ENCODE data around the gene NUP42.
"Not testable (repeated sequence)": the region's sequence is repeated elsewhere in the genome, so short reads cannot be mapped to it uniquely, and the experiment has no call there.

Gene NUP42

DNA sequence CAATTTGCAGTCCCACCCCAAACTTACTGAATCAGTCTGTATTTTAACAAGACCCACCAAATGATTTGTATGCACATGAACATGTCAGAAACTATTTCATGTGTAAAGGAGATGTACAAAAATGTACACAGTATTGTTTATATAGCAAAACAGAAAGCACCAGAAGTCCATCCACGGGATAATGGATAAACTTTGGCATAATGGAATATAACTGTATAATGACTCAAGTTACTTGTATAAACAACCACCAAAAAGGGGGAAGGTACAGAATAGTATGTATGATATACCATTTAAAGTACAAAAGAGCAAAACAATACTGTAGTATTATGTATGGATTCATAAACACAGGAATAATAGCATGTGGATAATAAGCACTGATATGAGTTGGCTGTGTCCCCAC is 22.4 kb downstream of the NUP42 start:
- no peak for DNase-seq (ENCODE audit: low read depth in 3 of 3)

DNA sequence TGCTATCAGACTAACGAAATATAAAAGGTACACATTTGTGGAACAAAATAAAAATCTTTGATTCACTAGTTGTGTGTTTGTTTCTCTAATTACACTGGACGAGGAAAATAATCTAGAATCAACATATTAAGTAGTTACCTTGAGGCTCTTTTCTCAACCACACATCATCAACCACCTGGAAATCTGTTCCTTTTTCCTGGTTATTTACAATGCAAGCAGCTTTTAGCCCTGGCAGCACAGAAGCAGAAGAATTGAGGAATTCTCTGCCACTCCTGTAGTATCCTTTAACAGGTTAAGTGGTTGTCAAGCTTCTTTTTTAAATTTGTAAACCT is 23.7 kb downstream of the NUP42 start:
- no peak for DNase-seq (ENCODE audit: low read depth in 3 of 3)

DNA sequence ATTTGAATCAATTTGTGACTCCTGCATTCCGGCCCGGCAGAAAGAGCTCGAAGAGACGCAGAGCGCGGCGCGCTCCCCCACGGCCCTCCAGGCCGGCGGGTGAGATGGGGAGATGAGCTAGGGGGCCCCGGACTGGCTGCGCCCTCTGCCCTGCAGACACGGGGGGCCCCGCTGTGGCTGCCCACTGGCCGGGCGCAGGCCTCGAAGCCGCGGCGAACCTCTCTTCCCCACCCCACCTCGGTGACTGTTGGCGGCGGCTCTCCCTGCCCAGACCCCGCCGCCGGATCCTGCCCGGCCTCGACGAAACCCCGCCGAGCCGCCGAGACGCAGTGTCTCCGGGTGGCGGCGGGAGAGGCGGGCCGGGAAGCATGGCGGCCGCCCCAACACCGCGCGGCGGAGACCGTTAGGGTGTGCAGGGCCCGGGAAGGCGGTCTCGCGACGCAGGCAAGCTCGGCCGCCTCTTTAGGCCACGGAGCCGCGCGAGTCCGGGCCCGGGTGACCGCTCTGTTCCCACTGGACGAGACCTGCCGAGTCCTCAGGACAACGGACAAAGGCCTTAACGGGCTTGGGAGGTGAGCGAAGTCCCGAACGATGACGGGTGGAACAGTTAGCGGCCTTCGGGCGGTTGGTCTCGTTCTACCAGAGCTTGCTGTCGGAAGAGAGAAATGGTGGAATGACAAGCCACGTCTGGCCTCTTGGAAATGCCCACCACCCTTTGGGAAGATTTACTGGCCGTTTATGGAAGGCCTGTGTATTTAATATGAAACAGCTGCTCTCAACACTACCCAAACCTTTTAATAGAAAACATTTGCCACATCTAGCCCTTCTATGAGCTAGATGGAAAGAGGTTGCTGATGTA is 24.3 kb downstream of the NUP42 start:
- no peak for DNase-seq (ENCODE audit: low read depth in 3 of 3)

DNA sequence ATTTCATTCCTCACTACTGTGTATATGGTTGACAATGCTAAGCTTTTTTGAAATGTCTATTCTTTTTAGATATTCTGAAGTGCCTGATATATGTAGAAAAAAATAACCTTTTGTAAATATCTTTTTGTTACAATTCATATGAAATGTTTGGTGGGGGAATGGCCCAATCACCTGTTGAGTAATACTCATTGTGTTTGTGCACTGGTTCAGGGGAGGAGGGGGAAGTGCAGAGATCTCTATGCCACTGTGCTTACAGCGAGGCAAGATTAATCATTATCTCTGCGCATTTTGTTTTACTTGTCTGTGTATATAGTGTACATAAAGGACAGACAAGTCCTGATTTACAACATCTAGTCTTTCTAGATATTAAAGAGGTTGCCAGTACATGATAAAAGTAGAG is 25.2 kb downstream of the NUP42 start:
- no peak for DNase-seq (ENCODE audit: low read depth in 3 of 3)

DNA sequence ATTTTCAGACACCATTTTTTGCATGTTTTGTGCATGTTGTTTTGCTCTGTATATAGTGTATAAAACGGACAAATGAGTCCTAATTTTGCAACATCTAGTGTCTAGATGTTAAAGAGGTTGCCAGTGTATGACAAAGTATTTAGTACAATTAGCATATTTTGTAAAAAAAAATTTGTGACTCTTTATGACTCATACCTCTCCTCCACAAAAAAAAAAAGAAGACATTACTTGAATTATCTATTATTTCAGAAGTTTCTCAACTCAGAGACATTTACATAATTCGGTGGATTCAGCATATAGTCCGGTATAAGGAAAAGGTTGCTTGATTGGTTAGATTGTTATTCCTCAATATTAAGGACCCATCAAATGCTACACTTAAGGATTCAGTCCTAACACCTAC is 26.0 kb downstream of the NUP42 start:
- DNase-seq (ENCODE audit: low read depth in 3 of 3) = no peak

DNA sequence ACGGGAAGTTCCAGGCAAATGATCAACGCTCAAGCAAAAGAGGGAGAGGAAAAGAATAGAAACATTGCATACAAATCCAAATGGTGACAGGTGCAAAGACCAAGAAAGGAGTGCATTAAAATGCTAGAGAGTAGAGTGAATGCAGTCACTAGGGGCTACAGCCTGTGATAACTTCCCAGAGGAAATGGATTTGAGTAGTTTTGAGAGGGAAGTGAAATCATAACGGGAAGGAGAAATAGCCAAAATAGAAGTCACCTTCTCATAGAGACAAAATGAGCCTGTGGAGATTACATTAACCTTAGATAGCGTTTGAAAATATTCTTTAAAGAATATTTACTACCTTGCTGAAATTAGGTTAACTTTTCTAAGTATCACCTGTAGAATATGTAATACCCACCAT is 26.5 kb downstream of the NUP42 start:
- no peak for DNase-seq (ENCODE audit: low read depth in 3 of 3)

DNA sequence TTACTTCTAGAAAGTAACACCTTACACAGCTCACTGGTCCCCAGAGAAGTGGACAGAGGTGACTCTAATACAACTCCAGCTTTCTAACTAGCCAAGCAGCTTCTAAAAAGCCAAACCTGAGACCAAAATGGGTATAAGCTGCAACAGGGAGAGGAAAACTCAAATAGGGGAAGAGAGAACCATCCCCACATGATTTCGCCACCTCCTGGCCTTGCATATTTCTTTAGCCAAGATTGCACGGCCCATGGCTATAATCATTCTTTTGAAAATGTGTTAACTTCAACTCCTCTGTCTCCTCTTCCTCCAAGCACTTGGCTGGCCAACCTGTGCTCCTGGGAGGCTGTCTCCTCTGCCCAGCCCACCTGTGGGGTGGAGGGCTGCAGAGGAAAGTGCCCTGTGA is 28.7 kb downstream of the NUP42 start:
- no peak for DNase-seq (ENCODE audit: low read depth in 3 of 3)

DNA sequence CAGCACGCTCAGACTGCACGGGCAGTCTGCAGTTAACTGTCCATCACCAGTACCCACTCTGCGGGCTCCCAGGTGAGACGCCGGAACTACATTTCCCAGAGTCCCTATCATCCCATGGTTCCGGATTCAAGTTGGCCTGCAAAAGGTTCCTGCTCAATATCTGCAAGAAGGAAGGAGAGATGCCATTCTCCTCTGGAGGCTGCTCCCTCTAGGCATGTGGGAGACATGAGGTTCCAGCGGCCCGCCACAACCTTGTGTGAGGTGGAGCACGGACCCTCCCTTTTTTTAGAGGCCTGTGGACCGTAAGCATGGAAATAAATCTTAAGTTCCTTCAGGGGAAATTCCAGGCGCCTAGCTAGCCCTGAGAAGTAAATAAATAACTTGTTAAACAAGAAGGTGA is 29.7 kb downstream of the NUP42 start:
- no peak for DNase-seq (ENCODE audit: low read depth in 3 of 3)

DNA sequence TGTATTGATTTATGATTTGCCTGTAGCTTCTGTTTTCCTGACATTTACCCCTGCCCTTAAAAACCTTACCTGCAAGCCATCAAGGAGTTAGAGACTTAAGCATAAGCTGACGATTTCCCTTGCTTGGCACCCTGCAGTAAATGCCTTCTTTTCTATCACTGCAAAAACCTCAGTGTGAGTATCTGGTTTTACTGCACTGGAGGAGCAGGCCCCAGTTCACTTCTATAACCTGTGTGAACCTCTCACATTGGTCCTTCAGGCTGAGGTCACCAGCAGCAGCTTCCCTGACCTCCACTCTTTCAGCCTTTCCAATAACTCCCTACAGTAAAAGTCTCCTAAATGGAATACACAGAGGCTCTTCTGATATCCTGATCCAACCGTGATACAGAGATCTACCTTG is 30.5 kb downstream of the NUP42 start:
- no peak for DNase-seq (ENCODE audit: low read depth in 3 of 3)

DNA sequence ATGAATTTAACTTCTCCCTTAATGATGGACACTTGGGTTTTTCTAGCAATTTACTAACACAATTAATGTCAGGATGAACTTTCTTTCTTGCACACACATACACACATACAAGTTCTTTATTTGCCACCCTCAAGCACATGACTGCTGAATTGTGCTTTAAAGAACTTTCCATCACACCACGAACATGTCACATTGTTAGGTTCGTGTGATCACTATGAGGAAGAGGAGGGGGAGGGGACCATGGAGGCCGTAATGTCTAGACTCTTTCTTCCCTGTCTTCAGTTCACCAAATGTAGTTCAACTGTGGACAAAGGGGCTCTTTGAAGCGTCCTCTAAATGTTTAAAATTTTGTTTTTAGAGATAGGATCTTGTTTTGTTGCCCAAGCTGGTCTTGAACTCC is 31.0 kb downstream of the NUP42 start:
- DNase-seq (ENCODE audit: low read depth in 3 of 3) = no peak

DNA sequence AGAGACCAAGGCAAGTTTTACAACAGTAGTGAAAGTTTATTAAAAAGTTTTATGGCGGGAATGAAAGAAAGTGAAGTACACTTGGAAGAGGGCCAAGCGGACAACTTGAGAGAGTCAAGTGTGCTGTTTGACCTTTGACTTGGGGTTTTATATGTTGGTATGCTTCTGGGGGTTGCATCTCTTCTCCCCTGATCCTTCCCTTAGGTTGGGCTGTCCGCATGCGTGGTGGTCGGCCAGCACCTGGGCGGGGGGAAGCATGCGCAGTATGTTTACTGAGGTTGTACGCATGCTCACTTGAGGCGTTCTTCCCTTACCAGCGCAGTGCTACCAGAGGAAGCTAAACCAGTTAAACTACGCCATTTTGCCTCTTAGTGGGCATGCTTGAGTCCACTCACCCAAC is 31.9 kb downstream of the NUP42 start:
- no peak for DNase-seq (ENCODE audit: low read depth in 3 of 3)

DNA sequence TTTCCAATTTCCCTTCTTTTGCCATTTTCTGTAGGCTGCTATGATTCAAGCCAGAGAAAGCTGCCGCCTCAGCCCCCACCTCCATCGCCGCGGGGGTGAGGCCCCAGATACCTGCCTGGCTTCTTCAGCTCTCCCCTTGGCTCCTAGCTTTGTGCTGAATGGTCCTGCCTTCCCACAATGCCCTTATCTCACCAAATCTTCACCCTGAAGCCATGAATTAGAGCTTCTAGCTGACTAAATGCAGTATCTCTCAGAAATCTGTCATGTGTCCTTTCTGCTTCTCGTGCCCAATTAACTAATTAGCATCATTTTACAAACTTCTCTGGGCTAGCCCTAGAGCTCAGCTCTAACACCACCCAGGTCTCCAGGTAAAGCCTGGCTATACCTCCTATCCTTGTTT is 32.6 kb downstream of the NUP42 start:
- no peak for DNase-seq (ENCODE audit: low read depth in 3 of 3)

DNA sequence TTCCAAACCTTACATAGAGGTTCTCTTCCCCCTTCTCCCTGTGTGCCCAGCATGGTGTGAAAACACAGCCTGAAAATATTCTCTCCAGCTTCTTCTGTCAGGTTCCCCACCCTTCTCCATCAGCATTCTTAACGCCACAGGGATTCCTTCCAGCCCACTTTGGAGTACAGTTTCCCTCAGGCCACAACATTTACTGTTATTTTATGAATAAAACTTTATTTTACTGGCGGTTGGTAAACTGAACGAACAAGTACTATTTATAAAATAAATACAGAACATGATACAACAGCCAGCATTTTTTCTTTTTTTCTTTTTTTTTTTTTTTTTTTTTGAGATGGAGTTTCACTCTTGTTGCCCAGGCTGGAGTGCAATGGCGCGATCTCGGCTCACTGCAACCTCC is 33.1 kb downstream of the NUP42 start:
- no peak for DNase-seq (ENCODE audit: low read depth in 3 of 3)

DNA sequence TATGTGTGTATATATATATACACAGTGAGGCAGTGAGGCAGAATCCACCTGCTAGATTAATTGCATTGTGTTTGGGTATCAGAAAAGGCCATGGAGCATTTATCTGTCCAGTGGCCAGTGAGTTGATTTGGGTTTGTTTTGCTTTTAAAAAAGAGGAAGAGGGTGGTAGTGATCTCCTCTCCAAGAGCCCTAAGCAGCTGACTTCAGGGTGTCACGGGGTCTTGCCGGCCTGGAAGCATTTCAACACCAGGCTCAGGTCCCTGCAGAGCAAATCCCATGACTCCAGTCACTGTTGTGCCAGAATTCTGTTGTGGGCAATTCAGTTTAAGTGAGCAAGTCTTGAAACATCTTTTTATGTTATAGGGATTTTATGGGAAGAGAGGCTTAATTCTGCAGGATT is 34.2 kb downstream of the NUP42 start:
- no peak for DNase-seq (ENCODE audit: low read depth in 3 of 3)

DNA sequence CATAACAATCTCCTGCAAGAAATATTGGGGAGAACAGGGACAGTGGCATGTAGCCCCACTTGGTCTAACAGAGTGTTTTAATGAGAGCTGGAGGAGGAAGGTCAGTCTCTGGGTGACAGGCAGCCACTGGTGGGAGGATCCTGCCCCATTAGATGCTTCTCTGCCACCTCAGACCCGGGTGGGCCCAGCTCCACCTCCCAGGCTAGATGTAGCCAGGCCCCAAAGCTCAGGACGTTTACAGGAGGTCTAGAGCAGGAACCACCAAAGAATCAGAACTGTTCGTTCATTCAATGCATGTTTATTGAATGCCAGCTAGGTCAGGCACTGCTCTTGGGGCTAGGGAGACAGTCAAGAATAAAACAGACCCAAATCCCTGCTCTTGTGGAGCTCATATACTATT is 36.3 kb downstream of the NUP42 start:
- no peak for DNase-seq (ENCODE audit: low read depth in 3 of 3)

DNA sequence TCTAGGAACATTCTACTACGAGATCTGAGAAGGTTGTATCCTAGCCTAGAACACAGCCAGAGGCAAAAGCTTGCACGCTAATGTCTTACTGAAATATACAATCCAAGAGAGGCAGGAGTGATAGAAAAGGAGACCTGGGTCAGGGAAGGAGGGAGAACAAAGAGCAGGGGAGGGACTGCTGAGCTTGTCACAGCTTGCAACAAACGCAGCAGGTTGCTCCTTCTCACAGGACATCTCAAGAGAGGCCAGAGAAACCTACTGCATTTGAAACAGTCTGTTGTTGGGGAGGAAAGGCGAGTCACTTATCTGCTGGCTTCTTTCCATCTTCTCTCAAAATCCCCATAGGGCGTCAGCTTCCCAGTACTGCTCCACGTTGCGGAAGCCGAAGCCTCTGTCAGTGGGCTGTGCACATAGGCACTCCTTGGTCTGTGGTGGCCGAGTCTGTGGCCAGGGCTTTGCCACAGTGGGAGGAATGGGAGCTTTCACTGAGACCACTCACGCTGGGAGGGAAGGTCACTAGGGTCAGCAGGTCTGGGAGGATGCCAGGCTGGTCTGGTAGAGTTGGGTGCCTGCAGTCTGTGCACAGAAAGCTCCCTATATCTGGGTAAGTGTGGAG is 39.0 kb downstream of the NUP42 start:
- no peak for DNase-seq (ENCODE audit: low read depth in 3 of 3)

DNA sequence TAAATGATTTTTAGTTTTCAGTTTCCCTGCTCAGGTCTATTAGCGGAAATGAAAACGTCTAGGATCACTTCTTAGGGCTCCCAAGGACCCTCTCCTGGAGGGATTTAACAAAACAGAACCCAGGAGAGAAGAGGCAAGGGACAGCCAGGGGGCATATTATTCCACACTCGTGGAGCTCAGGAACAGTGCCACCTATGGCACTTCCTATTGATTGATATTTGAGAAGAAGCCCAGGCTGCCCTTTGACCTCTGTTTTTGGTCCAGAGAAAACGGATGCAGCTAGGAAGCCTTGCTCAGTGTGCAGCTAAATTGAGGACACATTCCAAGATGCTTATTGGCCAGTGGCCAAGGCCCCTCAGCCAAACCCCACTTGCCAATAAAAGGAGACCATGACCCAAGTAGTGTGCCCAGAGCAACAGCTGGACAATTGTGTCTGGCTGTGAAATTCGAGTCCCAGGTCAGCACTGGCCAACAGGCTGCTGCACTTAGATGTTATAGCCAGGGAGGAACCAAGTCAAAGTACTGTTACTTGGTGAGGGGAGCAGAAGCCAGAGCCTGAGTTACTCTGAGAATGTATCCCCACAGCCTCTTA is 40.7 kb downstream of the NUP42 start:
- DNase-seq (ENCODE audit: low read depth in 3 of 3) = no peak

DNA sequence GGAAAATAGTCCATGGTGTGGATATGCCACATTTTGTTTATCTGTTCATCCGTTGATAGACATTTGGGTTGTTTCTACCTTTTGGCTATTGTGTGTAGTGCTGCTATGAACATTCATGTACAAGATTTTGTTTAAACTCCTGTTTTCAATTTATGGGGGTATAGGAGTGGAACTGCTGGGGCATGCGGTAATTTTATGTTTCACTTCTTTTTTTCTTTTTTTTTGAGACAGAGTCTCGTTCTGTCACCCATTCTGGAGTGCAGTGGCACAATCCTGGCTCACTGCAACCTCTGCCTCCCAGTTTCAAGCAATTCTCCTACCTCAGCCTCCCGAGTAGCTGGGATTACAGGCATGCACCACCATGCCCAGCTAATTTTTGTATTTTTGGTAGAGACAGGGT is 42.5 kb downstream of the NUP42 start:
- DNase-seq (ENCODE audit: low read depth in 3 of 3) = not testable (repeated sequence)

DNA sequence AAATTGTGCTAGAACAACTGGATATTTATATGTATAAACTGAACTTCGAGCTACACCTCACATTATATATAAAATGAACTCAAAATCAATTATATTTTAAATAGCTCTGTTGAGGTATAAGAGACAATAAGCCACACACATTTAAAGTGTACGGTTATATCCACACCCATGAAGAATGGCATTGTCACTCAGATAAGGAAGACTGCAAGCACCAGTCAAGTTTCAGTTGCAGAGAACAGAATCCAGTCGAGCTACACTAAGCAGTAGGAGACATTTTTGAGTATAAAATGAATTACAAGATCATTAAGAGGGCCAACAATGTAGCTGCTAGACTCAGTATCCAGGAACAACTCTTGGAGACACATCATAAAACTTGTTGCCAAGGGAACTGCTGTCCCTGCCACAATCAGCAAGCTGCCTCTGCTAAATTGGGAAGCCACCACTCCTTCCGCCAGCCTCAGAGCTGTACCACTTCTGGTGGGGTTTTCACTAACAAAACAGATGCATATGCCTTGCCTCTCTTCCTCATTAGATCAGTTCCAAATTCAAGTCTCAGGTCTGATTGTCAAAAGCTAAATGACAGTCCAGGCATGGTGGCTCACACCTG is 45.1 kb downstream of the NUP42 start:
- no peak for DNase-seq (ENCODE audit: low read depth in 3 of 3)

DNA sequence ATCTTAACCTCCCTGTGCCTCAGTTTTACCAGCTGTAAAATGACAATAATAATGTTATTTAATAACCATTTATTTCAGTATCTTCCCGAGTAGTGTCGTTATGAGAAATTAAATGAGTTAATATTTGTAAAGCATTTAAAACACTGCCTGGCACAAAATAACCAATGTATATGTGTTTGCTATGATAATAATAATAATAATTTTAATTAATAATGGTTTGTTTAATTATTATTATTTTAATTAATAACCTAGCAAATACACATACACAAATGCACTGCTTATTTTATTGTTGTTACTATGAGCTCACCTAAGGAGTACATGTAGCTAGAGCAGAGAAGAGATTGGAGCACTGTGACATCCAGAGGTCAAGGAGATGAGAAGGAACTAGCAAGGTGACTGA is 46.6 kb downstream of the NUP42 start:
- no peak for DNase-seq (ENCODE audit: low read depth in 3 of 3)

DNA sequence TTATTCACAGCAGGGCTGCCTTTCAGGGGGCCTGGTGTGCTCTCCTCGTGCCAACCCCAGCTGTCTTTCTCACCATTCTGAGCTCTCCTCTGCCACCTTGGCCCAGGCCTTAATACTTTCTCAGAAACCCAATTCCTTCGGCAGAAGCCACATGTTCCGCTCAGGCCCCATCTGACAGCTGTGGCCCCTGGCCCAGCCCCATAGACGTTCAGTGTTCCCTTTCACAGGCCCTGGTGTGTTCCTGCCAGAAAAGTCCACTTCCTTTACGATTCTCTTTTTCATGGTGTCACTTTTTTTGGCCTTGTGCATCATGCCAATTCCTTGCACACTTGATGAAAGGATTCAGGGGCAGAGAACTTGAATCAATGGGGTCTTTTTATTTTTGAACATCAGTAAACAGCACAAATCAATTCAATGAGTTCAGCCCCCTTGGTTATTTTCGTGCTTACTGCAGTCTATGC is 48.8 kb downstream of the NUP42 start:
- DNase-seq (ENCODE audit: low read depth in 3 of 3) = no peak

DNA sequence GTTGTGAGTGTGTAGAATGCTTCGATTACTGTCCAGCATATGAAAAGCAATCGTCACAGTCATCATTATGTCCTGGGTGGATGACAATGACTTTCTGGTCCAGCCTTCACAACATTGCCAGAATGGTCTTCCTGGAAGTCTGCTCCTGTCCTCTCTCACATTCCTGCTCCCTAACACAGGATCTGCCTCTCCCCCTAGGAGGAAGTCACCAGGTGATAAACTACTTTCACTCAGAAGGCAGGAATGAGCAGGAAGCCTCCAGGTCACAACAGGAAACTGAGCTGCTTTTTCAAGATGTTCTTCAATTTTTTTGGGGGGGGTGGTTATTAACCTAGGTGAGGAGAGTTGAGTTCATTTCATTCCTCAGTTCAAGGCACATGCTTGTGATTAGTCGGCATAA is 51.1 kb downstream of the NUP42 start:
- DNase-seq (ENCODE audit: low read depth in 3 of 3) = no peak
